GM19463 (cell line): ENCODE data around the gene FAM177B.
"Not testable (repeated sequence)": the region's sequence is repeated elsewhere in the genome, so short reads cannot be mapped to it uniquely, and the experiment has no call there.

Experiments
- ATAC-seq: cut with Tn5 transposase; IDR thresholded peaks from one replicate; pipeline ENCODE4 v1.9.1; 2021; ENCODE audit warnings: mild to moderate bottlenecking, moderate library complexity; ENCODE audit not compliant: unreplicated experiment

Gene FAM177B

DNA sequence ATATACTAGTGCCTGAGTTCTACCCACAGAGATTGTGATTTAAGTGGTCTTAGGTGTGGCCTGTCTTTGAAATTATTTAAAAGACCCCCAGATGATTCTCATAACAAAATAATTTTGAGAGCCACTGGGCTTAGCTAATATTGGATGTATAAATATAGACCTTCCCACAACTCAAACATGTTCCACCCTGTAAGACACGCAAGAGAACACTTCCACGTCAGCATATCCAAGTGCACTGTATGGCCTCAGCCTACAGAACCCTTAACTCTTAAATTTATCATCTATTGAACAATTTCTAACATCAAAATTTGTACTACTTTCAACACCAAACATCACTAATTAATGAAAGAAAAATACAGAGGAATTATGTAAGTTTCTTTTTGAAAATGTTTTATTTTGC is 2.5 kb downstream of the FAM177B start:
- ATAC-seq = no peak

DNA sequence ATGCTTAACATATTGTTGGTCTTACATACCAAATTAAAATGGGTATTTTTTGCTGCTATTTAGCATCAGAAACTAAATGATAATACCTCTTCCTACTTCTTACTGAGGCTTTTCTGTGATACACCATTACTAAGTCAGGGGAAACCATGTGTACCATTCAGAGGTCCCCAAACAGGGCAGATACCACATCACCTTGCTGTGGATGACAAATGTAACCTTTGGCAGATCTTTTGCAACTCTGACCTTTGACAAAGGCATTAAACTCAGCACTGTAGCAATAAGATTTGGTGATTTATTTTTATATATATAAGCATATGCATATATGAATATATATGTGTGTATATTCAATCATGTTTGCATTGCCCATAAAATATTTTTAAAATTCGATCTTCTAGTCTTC is 2.9 kb downstream of the FAM177B start:
- ATAC-seq = no peak

DNA sequence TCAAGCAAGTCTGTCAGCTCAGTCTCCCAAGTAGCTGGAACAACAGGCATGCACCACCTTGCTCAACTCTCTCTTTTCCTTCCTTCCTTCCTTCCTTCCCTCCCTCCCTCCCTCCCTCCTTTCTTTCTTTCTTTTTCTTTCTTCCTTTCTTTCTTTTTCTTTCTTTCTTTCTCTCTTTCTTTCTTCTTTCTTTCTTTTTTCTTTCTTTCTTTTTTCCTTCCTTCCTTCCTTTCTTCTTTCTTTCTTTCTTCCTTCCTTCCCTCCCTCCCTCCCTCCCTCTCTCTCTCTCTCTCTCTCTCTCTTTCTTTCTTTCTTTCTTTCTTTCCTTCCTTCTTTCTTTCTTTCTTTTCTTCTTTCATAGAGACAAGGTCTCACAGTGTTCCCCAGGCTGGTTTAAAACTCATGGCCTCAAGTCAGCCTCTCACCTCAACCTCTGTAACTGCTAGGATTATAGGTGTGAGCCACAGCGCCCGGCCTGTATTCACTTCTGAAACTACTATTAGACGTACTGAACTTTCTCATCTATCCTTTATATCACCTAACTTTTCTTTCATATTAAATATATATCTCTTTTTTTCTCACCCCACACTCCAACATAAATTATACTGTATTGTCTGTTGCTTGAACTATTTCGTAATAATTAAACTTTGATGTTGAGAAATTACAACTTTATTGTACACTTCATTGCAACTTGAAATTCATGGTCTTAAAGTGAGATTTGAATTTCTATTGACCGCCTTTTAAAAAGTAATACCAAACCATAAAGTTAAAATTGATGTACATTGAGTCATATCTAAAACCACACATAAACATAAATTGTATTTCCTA is 4.8 kb downstream of the FAM177B start:
- not testable (repeated sequence) for ATAC-seq

DNA sequence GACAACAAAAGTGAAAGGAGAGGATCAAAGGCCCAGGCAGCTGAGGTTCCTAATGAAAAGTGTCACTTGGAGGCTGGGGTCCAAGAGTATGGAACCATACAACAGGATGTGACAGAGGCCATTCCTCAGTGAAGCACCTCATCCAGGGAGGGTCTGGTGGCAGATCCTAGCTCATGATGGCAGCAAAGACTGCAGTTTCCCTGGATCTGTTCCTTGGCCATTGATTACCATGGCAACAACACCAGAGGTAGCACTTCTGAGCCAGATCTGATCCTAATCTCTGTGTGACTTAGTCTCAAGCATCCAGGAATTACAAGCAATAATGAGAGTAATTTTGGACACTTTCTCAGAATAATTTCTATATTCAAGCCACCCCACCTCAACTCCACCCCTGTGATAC is 12.9 kb downstream of the FAM177B start:
- ATAC-seq = no peak

DNA sequence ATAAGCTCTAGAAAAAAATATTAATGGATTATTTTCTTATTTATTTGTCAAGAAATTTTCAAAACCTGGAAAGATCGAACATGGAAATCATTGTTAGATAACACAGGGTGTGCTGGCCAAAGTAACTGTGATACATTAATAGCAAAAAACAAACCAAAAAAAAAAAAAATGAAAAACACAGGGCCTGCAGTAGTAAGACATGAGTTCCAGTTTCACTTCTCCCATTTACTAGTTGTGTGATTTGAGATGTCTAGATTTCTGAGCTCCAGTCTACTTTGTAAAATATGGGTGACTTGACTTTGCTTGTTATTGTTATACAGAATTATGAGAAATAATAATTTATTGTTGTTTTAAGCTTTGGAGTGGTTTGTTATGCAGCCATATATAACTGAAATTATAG is 13.6 kb downstream of the FAM177B start:
- peak; percentile 61 for ATAC-seq

GRCh38 chr1:222751255-222751654 is 14.3 kb downstream of the FAM177B start:
- ATAC-seq = no peak

DNA sequence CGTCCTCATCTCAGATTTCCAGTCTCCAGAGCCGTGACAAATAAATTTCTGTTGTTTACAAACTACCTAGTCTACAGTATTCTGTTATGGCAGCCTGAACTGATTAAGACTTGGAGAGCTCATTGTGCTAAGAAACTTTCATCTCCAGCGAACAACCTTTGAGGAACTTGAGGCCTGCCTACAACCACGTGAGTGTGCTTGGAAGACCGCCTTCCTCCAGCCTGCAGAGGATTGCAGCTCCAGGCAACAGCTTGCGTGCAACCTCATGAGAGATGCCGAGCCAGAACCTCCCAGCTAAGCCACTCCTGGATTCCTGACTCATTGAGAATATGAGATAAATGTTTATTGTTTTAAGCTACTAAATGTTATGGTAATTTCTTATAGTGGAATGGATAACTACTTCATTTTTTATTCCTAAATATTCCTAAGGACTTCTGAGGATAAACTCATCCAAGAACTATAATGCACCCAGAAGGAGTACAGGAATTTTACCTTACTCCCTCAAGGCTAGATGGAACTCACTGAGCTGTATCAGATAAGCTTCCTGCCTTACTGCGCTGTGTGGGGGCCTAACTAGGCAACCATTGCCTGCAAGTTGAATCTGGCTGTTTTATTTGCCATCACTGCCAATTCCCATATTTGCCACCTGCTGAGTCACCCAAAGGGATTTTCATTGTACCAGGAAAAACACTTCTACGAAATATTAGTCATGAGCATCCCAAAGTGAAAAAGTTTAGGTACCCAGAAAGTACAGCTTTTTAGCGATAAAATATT is 17.6 kb downstream of the FAM177B start:
- ATAC-seq = no peak

DNA sequence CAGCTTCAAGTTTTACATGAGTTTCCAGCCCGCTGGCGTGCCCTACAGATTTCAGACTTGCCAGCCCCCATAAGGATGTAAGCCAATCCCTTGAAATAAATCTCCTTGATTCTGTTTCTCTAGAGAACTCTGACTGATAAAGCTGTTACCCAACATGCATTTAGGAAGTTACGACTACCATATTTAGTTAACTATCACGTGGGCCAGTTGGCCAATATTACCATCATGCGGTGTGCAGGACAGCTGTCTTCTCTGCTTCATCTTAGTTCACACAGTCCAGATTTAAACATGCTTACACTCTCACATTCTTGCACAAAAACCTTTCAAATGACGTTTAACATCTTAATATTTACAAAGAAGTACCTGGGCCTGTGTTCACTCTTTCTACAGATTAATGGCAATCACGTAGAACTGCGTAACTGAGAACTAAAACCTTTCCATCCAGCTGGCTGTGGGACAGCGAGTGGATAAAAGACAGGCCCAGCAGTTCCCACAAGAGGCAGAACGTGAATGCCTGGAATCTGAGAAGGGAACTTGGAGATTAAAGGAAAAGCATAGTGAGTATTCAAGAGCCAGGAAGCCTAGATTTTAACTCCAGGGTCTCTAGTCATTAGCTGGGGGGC is 20.8 kb downstream of the FAM177B start:
- no peak for ATAC-seq

DNA sequence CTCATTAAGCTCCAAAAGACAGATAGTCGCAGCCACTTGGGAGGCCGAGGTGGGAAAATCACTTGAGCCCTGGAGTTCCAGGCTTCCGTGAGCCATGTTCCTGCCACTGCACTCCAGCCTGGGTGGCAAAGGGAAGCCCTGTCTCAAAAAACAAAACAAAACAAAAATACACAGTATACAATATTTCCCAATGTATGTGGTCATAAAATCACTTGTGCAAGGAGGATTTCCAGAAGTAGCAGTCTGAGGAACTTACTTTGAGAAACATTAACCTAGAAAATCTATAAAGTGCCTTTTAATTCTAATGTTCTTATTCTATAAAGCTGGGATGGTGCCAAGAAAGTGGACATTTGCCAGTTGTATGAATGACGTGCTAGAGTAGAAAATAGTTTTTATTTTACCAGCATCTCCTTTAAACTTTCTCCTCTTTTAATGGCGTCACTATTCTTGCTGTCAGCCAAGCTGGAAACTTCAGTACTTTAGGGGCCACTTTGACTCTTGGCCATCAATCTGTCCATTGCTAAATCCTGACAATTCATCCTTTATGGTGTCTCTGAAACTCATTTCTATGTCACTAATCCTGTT is 22.5 kb downstream of the FAM177B start:
- ATAC-seq = no peak

- no peak for ATAC-seq
These were observed 24.1 kb downstream of the FAM177B start for GRCh38 chr1:222761083-222761482.

- ATAC-seq = not testable (repeated sequence)
These were observed 25.2 kb downstream of the FAM177B start for GRCh38 chr1:222762178-222762577.

GRCh38 chr1:222767152-222767571 is 30.2 kb downstream of the FAM177B start:
- no peak for ATAC-seq

DNA sequence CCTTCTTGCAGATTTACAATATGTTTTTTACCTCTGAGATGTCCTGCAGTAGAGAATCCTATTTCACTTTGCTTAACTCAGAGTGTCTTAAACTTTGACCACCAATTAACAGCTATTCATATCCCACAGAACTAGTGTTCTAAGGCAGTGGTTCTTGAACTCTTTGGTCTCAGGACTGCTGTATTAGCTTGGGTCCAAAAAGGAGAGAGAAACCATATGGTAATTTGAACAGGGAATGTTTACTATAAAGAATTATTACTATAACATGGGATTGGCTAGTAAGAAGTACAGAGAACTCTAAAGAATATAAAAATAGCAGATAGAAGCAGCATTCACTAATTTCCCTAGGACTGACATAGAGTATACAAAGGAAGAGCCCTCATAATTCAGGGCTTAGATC is 31.6 kb downstream of the FAM177B start:
- no peak for ATAC-seq

- no peak for ATAC-seq
These were observed 32.2 kb downstream of the FAM177B start for GRCh38 chr1:222769181-222769580.

DNA sequence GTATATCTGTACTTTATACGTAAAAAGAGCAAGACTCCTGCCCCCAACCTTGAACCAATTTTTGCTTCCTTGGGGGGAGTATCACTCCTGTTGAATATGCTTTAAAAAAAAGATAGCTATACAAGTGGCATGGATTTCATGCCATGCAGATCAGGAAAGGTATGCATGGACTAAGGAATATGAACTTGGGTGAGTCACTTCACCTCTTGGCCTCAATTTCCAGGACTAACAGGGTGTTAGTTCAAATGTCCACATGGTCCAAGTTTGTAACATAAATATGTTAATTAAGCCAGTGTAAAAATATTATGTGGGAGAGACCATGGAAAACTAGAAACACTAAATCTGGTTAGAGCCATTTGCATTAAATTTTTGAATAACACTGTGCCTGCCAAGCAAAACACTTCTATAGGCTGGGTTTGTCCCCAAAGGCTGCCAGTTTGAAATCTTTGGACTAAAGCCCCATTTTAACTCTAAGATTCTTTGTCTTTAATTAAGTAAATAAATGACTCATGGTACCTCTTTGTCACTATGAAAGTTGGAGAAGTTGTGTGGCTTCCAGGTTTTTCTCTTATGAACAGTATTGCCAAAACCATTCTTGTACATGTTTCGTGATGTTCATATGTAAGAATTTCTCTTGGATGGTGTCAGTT is 33.1 kb downstream of the FAM177B start:
- no peak for ATAC-seq

DNA sequence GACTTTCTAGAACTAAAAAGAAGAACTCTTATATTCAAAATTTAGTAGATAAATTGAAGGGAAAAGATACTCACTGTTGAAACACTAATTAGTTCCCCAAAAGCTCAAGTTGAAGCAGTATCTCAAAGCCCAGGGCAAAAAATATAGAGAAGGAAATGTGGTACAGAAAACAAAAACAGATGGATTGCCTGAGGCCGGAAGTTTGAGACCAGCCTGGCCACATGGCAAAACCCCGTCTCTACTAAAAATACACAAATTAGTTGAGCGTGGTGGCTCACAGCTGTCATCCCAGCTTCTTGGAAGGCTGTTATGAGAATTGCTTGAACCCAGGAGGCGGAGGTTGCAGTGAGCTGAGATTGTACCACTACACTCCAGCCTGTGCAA is 36.0 kb downstream of the FAM177B start:
- peak; percentile 79 for ATAC-seq

DNA sequence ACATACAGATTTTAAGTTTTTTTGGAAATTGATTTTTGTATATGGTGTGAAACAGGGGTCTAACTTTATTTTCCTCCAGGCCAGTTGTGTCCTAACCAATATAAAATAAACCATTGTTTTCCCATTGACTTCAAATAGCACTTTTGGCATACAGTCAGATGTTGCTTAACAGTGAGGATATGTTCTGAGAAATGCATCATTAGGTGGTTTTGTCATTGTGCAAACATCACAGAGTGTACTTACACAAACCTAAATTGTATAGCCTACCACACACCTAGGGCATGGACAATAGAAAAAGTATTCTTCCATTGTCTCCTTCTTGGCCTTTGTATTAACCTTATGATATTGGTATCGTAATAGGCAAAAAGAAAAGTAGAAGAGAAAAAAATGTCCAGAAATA is 40.5 kb downstream of the FAM177B start:
- no peak for ATAC-seq

- no peak for ATAC-seq
These were observed 41.0 kb downstream of the FAM177B start for GRCh38 chr1:222777977-222778376.

DNA sequence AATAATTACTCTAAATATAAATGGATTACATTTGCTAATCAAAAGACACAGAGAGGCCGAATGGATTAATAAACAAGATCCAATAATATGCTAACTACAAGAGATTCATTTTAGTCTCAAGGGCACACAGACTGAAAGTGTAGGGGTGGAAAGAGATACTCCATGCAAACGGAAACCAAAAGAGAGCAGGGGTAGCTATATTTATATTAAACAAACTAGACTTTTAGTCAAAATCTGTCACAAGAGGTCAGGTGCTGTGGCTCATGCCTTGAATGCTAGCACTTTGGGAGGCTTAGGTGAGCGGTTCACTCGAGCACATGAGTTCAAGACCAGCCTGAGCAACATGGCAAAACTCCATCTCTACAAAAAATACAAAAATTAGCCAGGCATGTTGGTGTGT is 44.2 kb downstream of the FAM177B start:
- ATAC-seq = no peak

DNA sequence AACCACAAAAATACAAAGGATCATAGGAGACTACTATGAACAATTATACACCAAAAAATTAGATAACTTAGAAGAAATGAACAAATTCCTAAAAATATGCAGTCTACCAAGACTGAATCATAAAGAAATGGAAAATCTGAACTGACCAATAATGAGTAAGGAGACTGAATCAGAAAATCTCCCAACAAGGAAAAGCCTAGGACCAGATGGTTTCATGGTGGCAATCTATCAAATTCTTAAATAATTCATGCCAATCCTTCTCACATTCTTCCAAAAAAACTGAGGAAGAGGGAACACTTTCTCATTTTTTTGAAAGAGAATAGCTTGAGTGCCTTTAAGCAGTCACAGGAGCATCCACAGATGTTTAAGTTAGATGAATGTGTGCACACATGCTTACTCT is 46.0 kb downstream of the FAM177B start:
- ATAC-seq = no peak

DNA sequence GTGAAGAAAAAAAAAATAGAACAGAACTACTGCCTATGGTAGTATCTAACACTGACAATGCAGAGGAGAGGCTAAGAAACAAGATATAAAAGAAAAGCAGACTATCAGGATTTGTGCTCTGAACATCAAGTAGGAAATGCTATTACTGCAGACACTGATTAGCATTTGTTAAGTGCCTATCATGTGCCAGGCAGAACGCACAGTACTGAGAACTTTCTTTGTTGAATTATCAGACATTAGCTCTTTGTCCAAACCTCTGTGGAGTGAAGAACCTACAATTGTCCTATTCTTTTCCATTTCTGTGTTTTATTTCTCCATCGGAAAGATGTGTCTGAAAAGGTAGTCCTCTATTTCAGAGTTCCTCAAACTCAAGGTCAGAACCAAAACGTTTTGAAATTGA is 47.4 kb downstream of the FAM177B start:
- ATAC-seq = no peak
